Hepatocyte (in vitro differentiated cells): ENCODE data around the gene TCHHL1. TPM values are rescaled to one million over a fixed set of nuclear protein-coding genes. Genes with fewer than 3 reads are reported as not detected.

Source experiments
- DNase-seq: peaks from one replicate; pipeline ENCODE4 v3.0.0-alpha.2; 2016; ENCODE audit warnings: low spot score
- H2AFZ ChIP-seq: fragments of 200-600 bp; sonication (generic); 2 replicates; pipeline ENCODE4 v1.6.0; 2016; ENCODE audit warnings: antibody characterized with exemption, mild to moderate bottlenecking
- H3K27ac ChIP-seq: fragments of 200-600 bp; sonication (generic); 2 replicates; pipeline ENCODE4 v1.5.1; 2016; ENCODE audit warnings: mild to moderate bottlenecking
- H3K27me3 ChIP-seq: fragments of 200-600 bp; sonication (generic); 2 replicates; pipeline ENCODE4 v1.6.1; 2016
- H3K36me3 ChIP-seq: fragments of 200-600 bp; sonication (generic); replicated peaks from 2 replicates; pipeline ENCODE4 v1.5.1; 2016; ENCODE audit warnings: low read depth; ENCODE audit not compliant: insufficient read depth
- H3K4me1 ChIP-seq: fragments of 200-600 bp; sonication (generic); 2 replicates; pipeline ENCODE4 v1.5.1; 2016; ENCODE audit warnings: mild to moderate bottlenecking, moderate library complexity; ENCODE audit not compliant: insufficient read depth
- H3K4me2 ChIP-seq: fragments of 200-600 bp; sonication (generic); 2 replicates; pipeline ENCODE4 v1.6.0; 2016
- H3K4me3 ChIP-seq: fragments of 200-600 bp; sonication (generic); 2 replicates; pipeline ENCODE4 v1.5.1; 2016; ENCODE audit warnings: mild to moderate bottlenecking
- H3K79me2 ChIP-seq: fragments of 200-600 bp; sonication (generic); 2 replicates; pipeline ENCODE4 v1.6.0; 2017; ENCODE audit warnings: mild to moderate bottlenecking
- H3K9me2 ChIP-seq: fragments of 200-600 bp; sonication (generic); replicated peaks from 2 replicates; pipeline ENCODE4 v1.6.0; 2017; ENCODE audit warnings: mild to moderate bottlenecking; ENCODE audit not compliant: insufficient read depth
- H3K9me3 ChIP-seq: fragments of 200-600 bp; sonication (generic); 2 replicates; pipeline ENCODE4 v1.5.1; 2016; ENCODE audit warnings: low read depth, mild to moderate bottlenecking
- H4K20me1 ChIP-seq: fragments of 200-600 bp; sonication (generic); 2 replicates; pipeline ENCODE4 v1.6.0; 2016; ENCODE audit warnings: mild to moderate bottlenecking; ENCODE audit not compliant: insufficient read depth, poor library complexity, severe bottlenecking
- CTCF ChIP-seq: fragments of 200-600 bp; sonication (generic); IDR thresholded peaks from 2 replicates; pipeline ENCODE4 v1.5.1; 2016; ENCODE audit warnings: antibody characterized with exemption, mild to moderate bottlenecking; ENCODE audit not compliant: poor library complexity
- EZH2 ChIP-seq: fragments of 200-600 bp; sonication (generic); IDR thresholded peaks from 2 replicates; pipeline ENCODE4 v1.6.1; 2016; ENCODE audit warnings: antibody characterized with exemption, mild to moderate bottlenecking, borderline replicate concordance
- EZH2phosphoT487 ChIP-seq: fragments of 200-600 bp; sonication (generic); IDR thresholded peaks from one replicate; pipeline ENCODE4 v1.6.1; 2018; ENCODE audit warnings: antibody characterized with exemption, mild to moderate bottlenecking, low read depth, moderate library complexity; ENCODE audit not compliant: unreplicated experiment, severe bottlenecking
- WGBS: methylation state at CpG from one replicate; pipeline ENCODE4 v1.1.6; 2016; ENCODE audit warnings: low lambda C conversion rate; ENCODE audit errors: missing lambda C conversion rate; 5-methylcytosine and 5-hydroxymethylcytosine counted together
- polyA plus RNA-seq: library from polyadenylated mRNA; unstranded; fragments of >200 nt; fragmentation: Nextera tagmentation; extraction: Ambion mirVana; gene quantifications from 2 replicates; pipeline ENCODE4 v1.2.1, GENCODE V29; 2016
- total RNA-seq: library from RNA; depleted of rRNA; stranded (reverse); fragments of >200 nt; gene quantifications from 2 replicates; pipeline ENCODE4 v1.2.3, GENCODE V29; 2014

Gene TCHHL1
- total and polyA plus RNA-seq, 2 experiments from 2014 or later, result not detected

- no peak for DNase-seq
- TF ChIP-seq EZH2phosphoT487 (no peak), EZH2 (no peak), CTCF (no peak)
- peaks cover 16% of the 10 kb centered on the region for H3K4me1 ChIP-seq
- H3K36me3 ChIP-seq, result no peaks in the 10 kb centered on the region
- no peaks in the 10 kb centered on the region for H3K27me3 ChIP-seq
- 70% methylated on average over 3 of the region's 3 CpGs for WGBS
- H4K20me1 ChIP-seq, result no peaks in the 10 kb centered on the region
- H3K9me2 ChIP-seq, result no peaks in the 10 kb centered on the region
- no peak overlapping the region for H3K27ac ChIP-seq
- no peak overlapping the region for H3K4me3 ChIP-seq
- H3K4me2 ChIP-seq, result no peak overlapping the region
- no peak overlapping the region for H2AFZ ChIP-seq
- no peaks in the 10 kb centered on the region for H3K9me3 ChIP-seq
- no peaks in the 10 kb centered on the region for H3K79me2 ChIP-seq
Observed at GRCh38 chr1:152044386-152044785, 44.5 kb downstream of the TCHHL1 start.

GRCh38 chr1:152043870-152044269 lies 45.0 kb downstream of the TCHHL1 start:
- H3K9me3 ChIP-seq, result no peaks in the 10 kb centered on the region
- H4K20me1 ChIP-seq, result no peaks in the 10 kb centered on the region
- TF ChIP-seq CTCF (no peak), EZH2 (no peak), EZH2phosphoT487 (no peak)
- no peak overlapping the region for H2AFZ ChIP-seq
- H3K36me3 ChIP-seq, result no peaks in the 10 kb centered on the region
- WGBS, result 46% methylated on average over 5 of the region's 5 CpGs
- no peak overlapping the region for H3K27ac ChIP-seq
- H3K4me2 ChIP-seq, result no peak overlapping the region
- H3K9me2 ChIP-seq, result no peaks in the 10 kb centered on the region
- no peaks in the 10 kb centered on the region for H3K27me3 ChIP-seq
- no peaks in the 10 kb centered on the region for H3K79me2 ChIP-seq
- no peak for DNase-seq
- H3K4me3 ChIP-seq, result no peak overlapping the region
- peaks cover 15% of the 10 kb centered on the region for H3K4me1 ChIP-seq

GRCh38 chr1:152042030-152042429 lies 46.8 kb downstream of the TCHHL1 start:
- Histone ChIP-seq H3K36me3 (no peaks in the 10 kb centered on the region), H3K4me1 (peaks cover 5% of the 10 kb centered on the region), H3K79me2 (no peaks in the 10 kb centered on the region), H3K4me2 (no peak overlapping the region), H3K27ac (no peak overlapping the region), H3K4me3 (no peak overlapping the region), H3K9me3 (no peaks in the 10 kb centered on the region), H3K27me3 (no peaks in the 10 kb centered on the region), H3K9me2 (no peaks in the 10 kb centered on the region), H4K20me1 (no peaks in the 10 kb centered on the region), H2AFZ (no peak overlapping the region)
- no peak for DNase-seq
- TF ChIP-seq EZH2, result no peak
- TF ChIP-seq EZH2phosphoT487, result no peak
- TF ChIP-seq CTCF, result no peak
- 36% methylated on average over 1 of the region's 1 CpG for WGBS

GRCh38 chr1:152039886-152040285 lies 49.0 kb downstream of the TCHHL1 start:
- WGBS, result 45% methylated on average over 1 of the region's 1 CpG
- Histone ChIP-seq H3K27me3 (no peaks in the 10 kb centered on the region), H2AFZ (no peak overlapping the region), H3K79me2 (peaks cover 9% of the 10 kb centered on the region), H3K27ac (peak overlapping the region; percentile 9), H3K4me2 (no peak overlapping the region), H3K9me2 (no peaks in the 10 kb centered on the region), H3K4me3 (no peak overlapping the region), H3K4me1 (peaks cover 4% of the 10 kb centered on the region), H4K20me1 (no peaks in the 10 kb centered on the region), H3K36me3 (no peaks in the 10 kb centered on the region), H3K9me3 (no peaks in the 10 kb centered on the region)
- TF ChIP-seq EZH2phosphoT487, result no peak
- TF ChIP-seq EZH2, result no peak
- no peak for TF ChIP-seq CTCF
- DNase-seq, result no peak
